Hematopoietic multipotent progenitor cell treated with erythropoietin and hydrocortisone succinate and interleukin-3 and kit ligand, for 8 days (in vitro differentiated cells): ENCODE measurements around the gene PTCD1.
"Not testable (repeated sequence)": the region's sequence is repeated elsewhere in the genome, so short reads cannot be mapped to it uniquely, and the experiment has no call there.

Experiments
- DNase-seq: peaks from one replicate; pipeline ENCODE4 v3.0.0-alpha.2; 2015

PTCD1 gene

DNA sequence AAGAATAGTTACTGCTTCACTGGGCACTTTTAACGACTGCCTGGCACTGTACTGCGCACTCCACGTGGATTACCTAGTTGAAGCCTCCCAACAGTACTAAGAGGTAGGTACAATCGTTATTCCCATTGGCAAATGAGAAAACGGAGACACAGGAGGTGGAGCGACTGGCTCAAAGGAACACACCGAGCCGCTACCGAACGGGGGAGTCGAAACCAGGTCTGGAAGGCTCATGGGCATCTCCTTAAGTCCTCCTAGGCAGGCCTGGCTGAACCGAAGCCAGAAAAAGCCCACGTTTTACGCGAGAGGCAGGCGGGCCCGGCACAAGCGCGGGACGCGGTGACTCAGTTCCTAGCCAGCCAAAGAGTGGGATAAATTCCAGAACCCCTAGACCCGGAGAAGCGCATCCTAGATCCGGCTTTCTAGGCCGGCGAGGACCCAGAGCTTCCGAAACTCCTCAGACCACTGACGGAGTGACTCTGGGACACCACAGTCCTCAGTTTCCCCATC, 30.7 kb downstream of the PTCD1 start:
- DNase-seq, result peak; percentile 72

DNA sequence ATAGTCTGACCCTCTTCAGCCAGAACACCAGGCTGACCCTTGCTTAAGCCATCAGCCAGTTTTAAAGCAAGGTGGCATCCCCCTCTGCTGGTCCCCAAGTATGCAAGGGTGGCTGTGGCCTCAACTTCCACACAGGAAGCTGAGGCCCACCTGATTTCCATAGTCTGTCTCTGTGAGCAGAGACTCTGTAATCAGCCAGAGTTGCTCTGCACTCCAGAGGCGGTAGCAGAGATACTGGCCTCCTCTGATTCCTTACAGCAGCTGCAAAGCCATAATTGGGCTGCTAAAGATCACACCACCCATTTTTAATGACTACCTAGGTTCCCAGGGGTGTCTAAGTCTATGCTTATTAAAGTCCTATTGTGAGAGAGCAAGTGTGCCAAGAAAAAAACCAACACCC, 32.0 kb downstream of the PTCD1 start:
- peak; percentile 46 for DNase-seq

DNA sequence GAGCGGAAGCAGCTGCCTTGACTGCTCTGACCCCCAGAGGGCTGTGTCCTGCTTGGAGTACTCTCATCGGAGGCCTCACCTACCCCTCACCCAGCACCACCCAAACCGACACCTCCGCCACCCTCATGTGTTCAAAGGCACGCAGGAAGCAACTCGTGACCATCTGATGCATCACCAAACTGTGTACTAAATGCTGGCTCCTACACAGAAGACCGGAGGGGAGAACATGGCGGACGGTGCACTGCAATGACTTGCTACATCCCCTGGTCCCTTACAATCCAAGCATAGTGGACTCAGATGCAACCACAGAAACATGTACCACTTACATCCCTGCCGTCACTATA, 33.6 kb downstream of the PTCD1 start:
- no peak for DNase-seq

DNA sequence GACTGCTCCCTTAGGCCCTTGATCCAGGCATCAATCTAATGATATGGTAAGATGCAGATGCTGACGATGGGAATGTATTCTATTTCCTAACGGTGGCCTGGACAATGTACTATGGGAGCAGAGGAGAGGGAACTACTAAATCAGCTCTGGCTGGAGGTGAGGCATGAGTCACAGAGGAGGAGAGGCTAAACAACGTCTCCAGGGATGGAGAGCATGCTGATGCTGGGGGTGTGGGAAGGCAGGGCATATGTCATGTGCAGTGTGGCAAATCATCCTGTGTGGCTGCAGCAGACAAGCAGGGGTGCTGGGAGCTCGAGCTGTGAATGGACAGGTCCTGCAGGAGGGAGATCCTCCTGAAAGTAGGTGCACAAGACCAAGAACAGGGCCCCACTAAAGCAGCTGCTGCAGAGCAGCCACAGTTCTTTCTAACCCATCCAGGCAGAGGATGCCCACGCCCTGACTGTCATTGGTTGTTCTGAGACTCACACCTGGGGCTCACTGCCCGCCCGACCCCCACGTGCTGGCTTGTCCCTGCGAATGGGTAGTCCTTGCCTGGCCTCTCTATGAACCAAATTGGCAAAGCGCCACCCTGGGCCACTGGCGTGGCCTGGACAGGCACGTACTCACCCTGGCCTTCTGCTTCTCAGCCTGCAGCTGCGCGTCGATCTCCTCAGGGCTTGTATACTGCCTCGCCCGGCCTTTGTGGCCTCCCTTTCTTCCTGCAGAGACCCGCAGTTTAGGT, 34.2 kb downstream of the PTCD1 start:
- DNase-seq, result no peak

DNA sequence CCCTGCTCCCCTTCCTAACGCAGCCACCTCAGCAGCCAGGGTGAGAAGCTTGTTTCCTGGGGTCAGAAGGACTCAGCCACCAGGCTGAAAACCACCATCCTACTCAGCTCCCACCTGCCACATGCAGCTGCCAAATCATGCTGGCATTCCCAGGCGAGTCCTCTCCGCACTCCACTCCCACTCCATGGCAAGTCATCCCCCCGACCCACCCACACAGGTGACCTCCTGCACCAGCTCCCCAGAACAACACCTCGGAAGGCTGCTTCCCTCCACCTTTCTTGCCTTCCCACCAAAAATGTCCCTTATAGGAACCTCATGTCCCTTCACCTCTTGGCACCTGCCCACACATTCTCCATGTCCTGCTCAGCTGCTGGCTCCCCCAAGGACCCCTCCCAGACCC, 34.8 kb downstream of the PTCD1 start:
- no peak for DNase-seq

DNA sequence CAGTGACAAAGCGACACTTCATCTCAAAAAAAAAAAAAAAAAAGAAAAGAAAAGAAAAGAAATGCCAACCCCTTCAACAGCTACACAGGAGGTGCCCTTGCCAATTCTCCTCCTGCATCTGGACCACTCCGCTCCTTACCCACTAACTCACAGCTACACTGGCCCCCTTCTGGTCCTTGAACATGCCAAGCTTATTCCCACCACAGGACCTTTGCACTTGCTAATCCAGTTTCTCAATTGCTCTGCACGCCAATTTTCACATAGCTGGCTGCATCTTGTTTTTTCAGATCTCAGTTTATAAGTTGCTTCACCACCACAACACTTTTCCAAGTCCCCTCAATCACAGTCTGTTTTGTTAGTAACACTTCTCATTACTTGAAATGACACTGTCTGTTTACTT, 35.7 kb downstream of the PTCD1 start:
- DNase-seq, result no peak

DNA sequence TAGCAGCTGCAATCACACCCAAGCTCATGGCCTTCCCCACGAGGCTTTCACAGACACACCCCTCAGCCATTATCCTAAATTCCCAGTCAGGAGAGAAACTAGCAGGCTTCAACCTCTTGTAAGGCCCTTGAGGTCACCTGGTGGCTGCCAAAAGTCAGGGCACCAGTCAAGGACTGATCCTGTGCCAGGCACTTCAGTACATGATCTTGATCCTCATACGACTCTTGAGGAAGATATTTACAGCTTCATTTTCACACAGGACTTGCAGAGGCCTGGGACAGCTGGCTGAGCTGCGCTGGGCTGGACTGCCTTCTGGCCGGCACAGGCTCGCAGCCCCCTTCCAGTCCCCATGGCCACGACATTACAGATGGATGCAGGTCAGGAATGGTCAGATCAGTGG, 39.0 kb downstream of the PTCD1 start:
- DNase-seq, result no peak

DNA sequence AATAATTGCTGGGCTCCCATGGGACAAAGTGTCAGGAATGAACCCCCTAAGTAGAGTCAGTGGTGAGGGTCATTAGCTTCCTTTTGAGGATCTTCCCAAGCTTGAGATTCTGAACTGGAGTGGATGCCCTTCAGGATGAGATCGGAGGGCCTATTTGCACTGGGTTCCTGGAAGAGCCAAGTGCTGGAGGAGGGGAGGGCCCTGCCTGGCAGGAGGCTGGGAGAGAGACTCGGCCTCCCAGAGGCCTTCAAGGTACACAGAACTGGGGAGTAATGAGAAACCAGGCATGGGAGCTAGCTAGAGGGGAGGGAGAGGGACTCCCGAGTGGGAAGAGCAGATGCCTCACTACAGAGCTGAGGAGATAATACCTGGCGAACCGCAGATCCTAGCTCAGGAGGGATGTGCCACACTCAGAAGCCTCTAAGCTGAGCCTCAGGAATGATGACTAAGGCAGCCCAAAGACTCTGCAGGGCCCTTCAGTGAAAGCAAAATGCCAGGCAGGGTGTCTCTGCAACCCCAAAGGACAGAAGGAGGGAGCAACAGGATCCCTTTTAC, 39.6 kb downstream of the PTCD1 start:
- no peak for DNase-seq

DNA sequence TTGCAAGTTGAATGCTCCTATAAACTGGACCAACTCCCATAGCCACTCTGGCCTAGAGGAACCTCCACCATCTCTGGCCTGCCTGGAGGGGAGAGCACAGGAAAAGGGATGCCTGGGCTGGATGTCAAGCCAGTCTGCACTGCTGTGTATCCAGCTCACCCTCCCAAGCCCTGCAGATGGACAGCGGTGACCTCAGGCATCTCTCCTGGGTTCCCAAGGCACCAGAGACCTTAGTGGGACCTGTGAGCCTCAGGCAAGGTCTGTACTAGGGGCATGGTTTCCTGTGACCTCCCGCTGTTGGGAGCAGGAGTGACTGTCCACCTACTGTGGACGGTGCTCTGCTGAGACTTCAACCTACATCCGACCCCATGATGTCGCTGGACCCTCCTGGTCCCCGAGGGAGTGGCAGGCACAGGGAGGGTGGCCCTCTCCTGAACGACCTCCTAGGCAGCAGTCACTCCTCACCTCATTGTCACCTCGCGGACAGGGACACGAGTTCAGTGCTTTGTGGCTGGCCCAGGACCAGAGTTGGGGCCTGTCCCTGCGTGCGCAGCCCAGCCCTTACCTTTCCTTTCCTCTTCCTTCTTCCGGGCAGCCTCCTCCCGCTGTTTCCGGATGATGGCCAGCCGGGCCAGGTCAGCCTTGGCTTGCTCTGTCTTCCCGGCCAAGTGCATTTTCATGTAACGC, 41.2 kb downstream of the PTCD1 start:
- DNase-seq, result no peak

DNA sequence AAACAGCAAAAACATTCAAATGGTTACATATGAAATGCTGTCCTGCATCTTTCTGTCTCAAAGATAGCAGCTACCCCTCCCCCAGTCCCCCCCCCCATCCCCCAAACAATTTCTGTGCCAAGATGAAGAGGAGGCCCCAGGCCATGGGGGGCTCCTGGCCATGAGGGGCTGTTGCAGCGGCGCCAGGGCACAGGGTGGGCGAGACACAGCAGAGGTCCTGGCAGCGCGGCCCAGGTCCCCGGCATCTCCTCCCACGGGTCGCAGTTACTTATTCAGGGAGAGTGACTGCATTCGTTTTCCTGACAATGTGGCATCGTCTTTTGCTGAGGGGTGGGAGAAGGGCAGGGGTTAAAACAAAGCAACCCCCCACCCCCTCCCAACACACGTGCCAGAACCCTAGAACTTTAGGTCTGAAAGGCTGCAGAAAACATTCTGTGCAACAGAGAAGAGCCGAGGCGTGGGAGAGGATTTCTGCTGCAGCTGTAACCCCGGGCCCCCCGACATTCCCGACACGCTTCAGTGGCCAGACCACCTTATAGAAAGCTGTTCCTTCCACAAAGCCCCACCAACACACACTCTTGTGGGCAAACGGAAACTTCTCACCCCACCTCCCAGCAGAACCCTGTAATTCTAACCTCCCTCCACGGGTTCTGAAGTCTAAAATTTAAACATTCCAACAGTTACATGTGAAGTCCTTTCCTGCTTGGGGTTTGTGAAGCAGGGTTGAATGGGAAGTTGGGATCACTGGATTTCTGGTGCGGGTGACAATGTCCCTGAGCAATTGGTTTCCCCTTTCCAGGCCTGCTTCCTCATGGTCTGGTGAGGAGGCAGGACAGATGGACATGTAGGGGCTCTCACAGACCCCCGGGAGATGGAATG, 41.9 kb downstream of the PTCD1 start:
- no peak for DNase-seq

DNA sequence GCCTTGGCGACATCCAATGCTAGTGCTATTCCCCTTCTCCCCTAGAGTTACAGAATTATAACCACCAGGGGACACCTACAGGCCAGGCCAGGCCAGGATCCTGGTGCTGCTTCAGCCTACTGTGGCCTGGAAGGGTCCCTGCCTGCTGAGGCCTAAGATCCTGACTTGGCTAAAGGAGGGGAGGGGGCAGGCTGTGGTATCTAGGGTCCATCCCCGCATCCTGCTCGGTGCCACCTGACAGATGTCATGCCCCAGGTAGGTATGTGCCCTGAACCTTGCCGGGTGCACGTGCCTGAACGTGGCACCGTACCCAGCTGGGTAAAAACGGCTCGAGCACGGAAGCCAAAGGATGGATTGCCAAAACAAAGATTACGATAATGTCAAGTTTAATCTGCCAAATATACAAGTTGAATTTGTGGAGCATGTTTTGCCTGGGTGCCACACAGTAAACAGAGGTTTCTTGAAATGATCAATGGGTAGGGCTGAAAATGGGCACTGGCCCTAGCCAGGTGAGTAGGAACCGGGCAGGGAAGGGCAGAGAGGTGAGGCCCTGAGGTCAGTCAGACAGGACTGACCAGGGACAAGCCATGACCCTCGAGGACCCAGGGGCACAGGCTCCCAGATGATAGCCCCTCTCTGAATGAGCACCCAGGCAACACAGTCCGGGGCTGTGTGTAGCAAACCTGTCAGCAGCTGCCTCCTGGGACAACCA, 42.8 kb downstream of the PTCD1 start:
- DNase-seq, result no peak

DNA sequence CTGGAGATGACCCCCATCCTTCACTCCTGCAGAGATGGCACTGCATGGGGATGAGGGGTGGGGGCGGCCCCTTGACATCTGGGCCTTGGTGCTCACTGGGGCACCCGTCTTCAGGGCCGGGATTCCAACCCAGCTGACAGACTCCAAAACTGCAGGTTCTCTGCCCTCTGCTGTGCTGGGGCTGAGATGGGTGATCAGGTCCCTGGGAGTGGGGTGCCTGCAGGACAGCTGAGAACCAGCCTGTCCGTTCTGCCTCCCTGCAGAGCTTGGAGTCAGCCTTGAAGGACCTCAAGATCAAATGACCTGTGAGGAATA, 44.5 kb downstream of the PTCD1 start:
- DNase-seq, result no peak

DNA sequence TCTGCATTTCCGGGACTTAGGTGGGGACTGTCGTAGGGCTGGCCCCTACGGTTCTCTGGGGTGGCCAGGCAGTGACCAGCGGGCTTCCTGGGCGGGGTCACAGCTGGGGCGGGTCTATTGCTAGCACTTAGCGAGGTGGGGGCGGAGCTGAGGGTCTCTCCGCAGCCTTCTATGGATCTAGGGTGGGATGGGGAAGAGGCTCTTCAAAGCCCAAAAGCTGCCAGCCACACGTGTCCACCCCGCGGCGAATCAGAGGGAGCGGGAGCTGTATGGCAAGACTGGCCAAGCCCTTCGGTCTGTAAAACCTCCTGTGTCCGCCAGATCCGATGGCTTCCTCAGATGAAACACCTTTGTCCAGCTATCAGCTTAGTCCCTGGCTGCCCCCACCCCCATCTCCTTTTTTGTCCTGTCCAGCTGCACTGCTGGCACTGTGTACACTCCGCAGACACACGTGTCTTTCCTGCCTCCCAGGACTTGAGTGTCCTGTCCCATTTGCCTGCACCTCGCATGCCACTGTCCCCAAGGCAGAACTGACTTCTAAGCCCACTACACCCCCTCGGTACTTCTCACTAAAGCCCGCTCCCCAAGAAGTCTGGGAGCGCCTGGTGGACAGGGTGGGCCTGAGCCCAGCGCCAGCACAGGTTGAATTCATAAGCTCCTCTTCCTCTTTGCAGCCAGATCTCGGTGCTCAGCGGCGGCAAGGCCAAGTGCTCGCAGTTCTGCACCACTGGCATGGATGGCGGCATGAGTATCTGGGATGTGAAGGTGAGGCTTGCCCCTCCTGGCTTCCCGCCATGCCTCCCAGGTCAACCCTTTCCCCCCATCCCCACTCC, 45.0 kb downstream of the PTCD1 start:
- no peak for DNase-seq

DNA sequence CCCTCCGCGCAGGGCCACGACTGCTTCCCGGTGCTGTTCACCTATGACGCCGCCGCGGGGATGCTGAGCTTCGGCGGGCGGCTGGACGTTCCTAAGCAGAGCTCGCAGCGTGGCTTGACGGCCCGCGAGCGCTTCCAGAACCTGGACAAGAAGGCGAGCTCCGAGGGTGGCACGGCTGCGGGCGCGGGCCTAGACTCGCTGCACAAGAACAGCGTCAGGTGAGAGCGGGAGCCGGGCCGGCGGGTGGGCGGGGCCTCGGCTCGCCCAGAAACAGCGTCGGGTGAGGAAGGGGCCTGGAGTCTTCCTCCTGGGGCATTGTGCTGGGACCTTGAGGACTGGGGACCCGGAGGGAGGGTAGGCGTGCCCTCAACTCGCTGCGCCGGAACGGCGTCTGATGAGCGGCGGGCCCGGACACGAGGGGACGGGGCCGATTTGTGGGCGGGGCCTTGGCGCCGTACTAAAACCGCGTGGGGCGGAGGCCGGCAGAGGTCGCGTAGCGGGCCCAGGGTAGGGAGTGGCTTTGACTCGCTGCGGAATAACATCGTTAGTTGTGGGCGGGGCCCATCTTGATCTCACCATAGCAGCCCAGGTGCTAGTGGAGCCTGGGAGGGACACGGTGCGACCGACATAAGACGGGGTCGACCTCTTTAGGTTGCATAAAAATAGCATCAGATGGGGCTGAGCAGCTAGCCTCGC, 45.8 kb downstream of the PTCD1 start:
- peak; percentile 86 for DNase-seq

DNA sequence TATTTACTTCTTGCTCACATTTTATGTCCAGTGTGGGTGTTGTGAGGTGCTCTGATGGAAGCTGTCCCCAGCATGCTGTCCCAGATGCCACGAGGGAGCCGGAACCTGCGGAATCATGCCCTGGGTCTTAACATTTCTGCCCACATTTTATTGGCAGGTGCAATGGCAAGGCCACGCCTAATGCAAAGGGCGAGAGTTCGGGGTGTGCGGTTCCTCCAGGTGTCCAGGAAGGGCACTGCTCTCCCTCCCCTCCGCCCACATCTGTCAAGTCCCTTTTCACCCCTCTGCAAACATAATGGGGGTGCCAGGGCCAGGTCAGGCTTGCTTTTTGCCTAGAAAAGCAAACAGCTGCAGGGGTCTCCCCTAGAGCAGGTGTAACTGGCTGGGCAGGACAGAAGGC, 46.6 kb downstream of the PTCD1 start:
- no peak for DNase-seq

DNA sequence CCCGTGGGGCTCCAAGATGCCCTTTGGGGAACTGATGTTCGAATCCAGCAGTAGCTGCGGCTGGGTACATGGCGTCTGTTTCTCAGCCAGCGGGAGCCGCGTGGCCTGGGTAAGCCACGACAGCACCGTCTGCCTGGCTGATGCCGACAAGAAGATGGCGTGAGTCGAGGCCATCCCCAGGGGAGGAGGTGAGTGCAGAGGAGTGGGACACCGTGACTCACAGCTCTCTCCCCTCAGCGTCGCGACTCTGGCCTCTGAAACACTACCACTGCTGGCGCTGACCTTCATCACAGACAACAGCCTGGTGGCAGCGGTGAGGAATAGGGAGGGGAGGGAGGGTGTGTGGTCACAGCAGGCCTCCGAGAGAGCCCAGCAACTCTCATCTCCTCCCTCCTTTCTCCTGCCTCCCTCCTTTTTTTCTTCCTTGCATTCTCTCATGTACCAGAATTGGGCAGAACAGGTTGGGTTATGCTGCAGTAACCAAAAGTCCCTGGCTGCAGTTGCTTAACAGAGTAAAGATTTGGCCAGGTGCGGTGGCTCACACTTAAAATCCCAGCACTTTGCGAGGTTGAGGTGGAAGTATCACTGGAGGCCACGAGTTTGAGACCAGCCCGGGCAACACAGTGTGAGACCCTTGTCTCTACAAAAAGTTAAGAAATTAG, 47.5 kb downstream of the PTCD1 start:
- no peak for DNase-seq

DNA sequence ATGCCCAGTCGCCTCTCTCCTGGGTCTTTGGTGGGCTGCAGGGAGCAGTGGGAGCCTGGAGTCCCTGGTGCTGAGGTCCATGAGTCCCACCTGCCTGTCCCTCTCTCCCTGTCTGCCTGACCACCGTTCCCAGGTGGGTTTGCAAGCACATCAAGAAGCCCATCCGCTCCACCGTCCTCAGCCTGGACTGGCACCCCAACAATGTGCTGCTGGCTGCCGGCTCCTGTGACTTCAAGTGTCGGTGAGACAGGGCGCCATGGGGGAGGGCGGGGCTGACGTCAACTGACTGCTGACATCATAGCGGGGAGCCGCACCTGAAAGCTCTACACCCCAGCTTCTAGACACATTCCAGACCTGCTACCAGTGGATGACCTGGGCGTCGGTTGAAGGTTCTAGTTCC, 48.8 kb downstream of the PTCD1 start:
- DNase-seq, result no peak

DNA sequence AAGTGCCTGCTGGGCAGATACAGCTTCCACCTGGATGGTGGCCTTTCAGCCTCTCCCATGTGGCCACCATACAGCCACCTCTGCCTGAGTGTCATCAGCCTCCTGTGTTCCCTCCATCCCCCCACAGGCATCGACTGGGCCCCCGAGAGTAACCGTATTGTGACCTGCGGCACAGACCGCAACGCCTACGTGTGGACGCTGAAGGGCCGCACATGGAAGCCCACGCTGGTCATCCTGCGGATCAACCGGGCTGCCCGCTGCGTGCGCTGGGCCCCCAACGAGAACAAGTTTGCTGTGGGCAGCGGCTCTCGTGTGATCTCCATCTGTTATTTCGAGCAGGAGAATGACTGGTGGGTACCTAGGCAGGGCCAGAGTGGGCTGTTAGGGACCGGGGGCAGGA, 50.7 kb downstream of the PTCD1 start:
- no peak for DNase-seq

DNA sequence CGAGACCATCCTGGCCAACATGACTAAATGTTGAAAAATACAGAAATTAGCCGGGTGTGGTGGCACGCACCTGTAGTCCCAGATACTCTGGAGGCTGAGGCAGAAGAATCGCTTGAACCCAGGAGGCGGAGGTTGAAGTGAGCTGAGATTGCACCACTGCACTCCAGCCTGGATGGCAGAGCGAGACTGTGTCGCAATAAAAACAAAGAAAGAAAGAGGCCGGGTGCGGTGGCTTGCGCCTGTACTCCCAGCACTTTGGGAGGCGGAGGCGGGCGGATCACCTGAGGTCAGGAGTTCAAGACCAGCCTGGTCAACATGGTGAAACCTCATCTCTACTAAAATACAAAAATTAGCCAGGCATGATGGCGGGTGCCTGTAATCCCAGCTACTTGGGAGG, 51.4 kb downstream of the PTCD1 start:
- DNase-seq, result not testable (repeated sequence)

DNA sequence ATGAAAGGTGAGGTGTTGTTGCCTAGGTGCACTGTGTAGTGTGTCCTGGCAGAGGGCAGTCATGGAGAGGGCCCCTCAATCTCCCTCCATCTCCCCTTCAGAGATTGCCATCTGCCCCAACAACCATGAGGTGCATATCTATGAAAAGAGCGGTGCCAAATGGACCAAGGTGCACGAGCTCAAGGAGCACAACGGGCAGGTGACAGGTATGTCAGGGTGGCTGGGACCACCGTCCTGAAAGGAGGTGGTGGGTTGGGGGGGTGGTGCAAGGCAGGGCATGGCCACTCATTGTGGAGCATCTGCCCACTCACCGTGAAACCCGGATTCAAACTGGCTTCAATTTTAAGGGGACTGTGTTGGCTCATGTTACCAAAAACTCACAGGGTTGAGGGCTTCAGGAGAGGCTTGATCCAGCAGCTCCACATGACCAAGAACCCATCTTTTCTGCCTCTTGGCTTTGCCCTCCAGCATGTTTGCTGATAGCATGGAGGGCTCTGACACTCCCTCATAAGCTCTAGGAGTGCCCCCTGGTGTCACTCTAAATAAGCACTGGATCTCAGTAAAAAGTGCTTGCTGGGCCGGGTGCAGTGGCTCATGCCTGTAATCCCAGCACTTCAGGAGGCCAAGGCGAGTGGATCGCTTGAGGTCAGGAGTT, 51.9 kb downstream of the PTCD1 start:
- peak; percentile 82 for DNase-seq
